HG02571 (cell line): Measurements from ENCODE around the gene CNOT1.

Source experiments
- ATAC-seq: cut with Tn5 transposase; IDR thresholded peaks from one replicate; pipeline ENCODE4 v1.9.1; 2021; ENCODE audit warnings: mild to moderate bottlenecking, moderate library complexity; ENCODE audit not compliant: unreplicated experiment

Gene CNOT1

DNA sequence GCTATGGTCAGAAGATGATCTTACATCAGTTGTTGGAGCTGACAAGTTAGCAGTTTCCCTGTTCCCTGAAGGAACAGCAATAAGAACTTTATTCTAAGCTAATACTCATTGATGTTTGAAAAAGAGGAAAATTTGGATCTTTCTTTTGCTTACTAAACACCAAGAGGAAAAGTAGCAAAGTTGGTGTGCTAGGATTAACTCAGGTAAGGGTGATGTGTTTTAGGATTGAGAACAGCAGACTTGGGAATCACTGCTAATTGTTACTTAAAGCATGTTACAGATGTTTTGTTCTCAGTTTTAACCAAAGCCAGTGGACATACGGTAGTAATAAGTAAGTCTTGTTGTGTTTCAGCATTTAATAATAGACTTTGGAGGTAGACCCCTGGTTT, 110.7 kb downstream of the CNOT1 start:
- ATAC-seq, result no peak

- ATAC-seq, result peak; percentile 38
Measured at GRCh38 chr16:58518083-58518979, 111.3 kb downstream of the CNOT1 start.

DNA sequence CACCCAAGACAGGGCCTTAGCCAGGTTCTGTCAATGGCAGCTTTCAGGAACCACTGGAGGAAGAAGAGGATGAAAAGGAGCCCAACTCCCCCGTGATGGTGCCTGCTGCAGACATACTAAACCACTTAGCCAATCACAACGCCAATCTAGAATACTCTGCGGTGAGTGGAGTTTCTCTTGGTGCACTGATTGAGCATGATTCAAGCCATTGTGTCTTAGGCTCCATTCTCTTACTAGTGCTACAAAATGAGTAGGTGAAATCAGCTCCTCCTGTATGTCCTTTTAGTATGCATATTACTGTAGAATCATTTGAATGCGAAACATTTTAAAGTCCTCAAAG, 112.9 kb downstream of the CNOT1 start:
- ATAC-seq, result no peak

GRCh38 chr16:58515871-58516767, 113.5 kb downstream of the CNOT1 start:
- peak; percentile 27 for ATAC-seq

- peak; percentile 65 for ATAC-seq
Measured at GRCh38 chr16:58515125-58515870, 114.3 kb downstream of the CNOT1 start, which contains the start of gene SETD6. TSS of gene SETD6 (plus strand) at chr16:58515517. CDS start at chr16:58515538, 21 bp downstream.

GRCh38 chr16:58513874-58514273, 115.8 kb downstream of the CNOT1 start:
- no peak for ATAC-seq

GRCh38 chr16:58511933-58512815, 117.5 kb downstream of the CNOT1 start:
- ATAC-seq, result no peak

DNA sequence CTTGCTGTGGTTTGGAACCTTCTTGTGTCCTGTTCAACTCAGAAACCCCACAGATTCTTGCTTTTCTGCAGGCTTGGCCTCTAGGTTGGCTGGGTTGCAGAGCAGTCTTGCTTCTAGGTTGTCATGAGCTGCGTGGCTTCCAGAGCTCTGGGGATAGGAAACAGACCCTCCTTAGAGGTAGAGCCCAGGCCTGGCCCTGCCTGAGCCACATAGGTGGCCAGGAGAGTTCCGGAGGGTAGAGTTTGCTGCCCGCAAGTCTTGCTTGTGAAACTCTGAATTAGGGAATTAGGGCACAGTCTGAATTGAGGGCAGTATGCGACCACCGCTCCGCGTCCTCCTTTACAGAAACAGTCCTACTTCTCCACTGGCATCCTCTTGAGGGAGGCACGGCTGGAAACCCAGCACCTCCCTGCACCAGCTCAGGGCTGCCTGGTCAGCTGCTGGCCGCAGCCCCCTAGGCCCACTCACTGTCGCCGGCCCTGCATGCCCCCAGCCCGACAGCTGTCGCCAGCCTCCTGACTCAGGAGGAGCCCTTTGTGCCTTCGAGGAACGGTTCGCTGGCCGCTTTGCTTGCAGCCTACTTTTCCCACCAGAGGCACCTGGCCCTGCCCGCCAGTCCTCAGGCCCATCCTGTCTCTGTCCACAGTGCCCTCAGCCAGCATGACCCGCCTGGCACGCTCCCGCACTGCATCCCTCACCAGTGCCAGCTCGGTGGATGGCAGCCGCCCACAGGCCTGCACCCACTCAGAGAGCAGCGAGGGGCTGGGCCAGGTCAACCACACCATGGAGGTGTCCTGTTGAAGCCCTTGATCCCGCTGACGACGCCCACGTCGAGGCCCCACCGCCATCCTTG, 118.6 kb downstream of the CNOT1 start:
- ATAC-seq, result no peak

- no peak for ATAC-seq
Measured at GRCh38 chr16:58510097-58510775, 119.4 kb downstream of the CNOT1 start.

DNA sequence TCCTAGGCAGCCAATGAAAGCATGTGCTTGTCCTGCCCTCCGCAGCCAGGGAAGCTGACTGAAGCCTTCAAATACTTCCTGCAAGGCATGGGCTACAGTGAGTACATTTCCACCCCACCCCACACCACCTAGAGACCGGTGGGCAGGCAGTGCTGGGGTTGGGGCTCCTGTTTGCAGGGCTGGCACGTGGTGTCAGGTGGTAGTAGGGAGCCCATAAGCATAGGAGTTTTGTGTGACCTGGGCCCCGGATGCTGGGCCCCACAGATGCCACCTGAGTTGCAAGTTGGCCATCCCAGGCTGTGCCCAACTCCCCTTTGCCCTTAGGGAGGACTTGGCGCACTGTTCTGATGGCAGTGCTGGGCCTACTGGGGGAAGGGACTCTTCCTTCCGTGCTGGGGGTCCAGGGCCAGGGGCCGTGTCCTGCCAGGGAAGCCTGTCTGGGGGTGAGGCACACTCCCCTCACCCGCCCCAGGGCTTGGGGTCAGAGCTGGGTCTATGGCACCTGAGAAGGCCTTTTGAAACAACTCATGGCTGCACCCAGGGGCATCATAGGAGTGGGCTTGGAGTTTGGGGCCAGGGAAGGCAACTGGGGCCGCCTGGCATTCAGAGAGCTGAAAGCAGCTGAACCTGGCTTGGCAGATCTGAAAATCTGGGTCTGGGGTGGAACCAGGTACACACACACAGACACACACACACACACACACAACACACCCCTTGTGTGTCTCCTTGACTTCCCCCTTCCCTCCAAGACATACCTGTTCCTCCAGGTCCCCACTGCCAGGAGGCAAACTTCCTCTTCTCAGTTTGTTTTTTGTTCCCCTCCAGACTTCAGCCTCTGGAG, 120.2 kb downstream of the CNOT1 start:
- no peak for ATAC-seq

GRCh38 chr16:58508671-58509251, 120.9 kb downstream of the CNOT1 start:
- no peak for ATAC-seq

DNA sequence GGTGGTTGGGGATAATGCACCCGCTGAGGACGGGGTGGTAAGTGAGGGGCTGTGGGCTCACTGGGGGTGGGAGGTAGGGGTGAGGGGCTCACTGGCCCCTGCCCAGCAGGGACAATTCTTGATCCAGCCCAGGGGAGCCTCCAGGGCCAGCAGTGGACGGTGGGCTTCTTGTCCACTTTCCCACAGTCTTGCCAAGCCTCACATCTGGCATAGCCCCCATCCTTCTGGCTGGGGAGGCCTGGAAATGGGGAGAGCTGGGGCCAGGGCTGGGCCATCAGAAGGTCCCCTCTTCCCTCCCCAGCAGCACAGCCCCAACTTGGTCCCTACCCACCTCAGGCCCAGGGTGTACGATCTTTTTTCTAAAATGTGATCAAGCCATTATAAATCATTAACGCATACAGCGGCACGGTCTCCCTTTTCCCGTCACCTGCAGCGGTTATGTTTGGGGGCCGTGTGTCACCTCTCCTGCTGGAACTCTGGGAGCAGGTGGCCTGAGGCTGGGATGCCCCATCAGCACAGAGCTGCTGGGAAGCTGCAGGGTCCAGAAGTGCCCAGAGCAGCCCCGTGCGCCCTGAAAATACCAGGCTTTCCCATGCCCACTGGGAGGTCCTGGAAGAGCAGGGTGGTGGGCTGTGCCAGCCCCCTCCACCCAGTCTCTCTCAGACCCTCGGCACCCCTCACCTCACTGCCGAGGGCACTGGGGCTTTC, 121.5 kb downstream of the CNOT1 start:
- ATAC-seq, result no peak

DNA sequence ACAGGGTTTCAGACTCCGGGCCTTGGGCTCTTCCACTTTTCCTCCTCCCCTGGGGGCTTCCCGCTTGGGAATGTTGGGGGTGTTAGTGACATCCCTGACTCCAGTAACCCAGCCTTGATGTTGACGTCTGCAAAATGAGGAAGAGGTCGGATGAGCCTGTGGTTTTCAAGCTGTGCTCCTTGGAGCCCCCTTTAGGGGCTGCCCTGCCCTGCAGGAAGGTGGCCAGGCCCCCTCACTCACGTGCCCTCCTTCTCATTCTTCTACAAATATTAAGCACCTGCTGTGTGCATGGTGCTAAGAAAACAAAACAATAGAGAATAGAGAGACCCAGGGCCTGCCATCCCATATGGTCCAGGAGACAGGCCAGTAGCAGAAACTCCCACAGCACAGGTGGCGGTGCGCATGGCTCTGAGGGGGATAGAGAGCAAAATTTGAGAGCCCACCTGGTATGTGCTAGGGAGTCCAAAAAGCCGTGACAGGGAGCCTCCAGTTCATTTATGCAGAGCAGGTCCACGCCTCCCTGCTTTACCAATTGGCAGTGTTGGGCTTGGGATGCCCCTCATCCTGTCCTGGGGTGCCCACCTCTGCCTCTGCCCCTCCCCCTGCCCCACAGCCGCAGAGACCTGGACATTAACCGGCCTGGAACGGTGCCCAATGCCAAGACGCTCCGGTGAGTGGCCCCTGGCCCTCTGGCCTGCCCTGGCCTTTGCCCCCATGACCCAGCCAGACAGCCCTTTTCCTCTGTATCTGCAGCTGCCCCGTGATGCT, 122.2 kb downstream of the CNOT1 start:
- ATAC-seq, result no peak

- no peak for ATAC-seq
Measured at GRCh38 chr16:58506241-58507194, 123.1 kb downstream of the CNOT1 start.
